HG03066 (cell line): ENCODE results near the gene SLC5A11.
"Not testable (repeated sequence)": the region's sequence is repeated elsewhere in the genome, so short reads cannot be mapped to it uniquely, and the experiment has no call there.

Experiments
- ATAC-seq: cut with Tn5 transposase; IDR thresholded peaks from one replicate; pipeline ENCODE4 v1.9.1; 2021; ENCODE audit warnings: low read depth; ENCODE audit not compliant: unreplicated experiment

The SLC5A11 gene, protein sequence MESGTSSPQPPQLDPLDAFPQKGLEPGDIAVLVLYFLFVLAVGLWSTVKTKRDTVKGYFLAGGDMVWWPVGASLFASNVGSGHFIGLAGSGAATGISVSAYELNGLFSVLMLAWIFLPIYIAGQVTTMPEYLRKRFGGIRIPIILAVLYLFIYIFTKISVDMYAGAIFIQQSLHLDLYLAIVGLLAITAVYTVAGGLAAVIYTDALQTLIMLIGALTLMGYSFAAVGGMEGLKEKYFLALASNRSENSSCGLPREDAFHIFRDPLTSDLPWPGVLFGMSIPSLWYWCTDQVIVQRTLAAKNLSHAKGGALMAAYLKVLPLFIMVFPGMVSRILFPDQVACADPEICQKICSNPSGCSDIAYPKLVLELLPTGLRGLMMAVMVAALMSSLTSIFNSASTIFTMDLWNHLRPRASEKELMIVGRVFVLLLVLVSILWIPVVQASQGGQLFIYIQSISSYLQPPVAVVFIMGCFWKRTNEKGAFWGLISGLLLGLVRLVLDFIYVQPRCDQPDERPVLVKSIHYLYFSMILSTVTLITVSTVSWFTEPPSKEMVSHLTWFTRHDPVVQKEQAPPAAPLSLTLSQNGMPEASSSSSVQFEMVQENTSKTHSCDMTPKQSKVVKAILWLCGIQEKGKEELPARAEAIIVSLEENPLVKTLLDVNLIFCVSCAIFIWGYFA

DNA sequence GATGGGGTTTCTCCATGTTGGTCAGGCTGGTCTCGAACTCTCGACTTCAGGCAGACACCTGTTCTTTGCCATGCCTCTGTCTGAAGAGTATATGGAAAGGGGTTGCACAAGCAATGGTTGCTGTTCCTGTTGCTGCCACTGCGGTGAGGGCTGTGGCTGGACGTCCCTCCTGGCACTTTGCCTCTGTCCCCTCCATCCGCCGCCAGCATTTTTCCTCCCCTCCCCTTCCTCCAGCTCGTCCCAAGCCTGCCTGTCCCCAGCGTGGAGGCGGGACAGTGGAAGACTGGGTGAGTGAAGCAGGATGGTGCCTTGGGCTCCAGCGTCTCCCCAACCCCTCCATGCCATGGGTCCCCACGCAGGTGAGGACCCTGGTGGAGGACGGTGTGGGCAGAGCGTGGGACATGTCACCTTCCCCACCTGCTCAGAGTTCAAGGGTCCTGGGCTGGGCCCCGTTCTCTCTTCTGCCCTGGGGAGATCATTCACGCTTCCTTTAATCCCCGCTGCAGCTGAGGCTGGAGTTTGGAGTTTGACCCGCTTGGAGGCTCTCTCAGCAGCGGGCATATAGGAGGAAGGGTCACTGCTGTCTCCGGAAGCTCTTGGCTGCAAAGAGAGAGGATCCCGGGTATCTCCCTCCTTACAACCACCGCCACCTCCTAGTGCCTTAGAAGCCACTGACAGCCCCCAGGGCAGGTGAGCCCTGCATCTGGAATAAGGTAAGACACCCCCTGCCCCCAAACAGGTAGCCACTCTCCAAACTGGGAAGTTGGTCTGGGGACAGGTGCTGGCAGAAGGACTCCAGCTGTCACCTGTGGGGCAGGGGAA is at the start of gene SLC5A11:
TSS of gene SLC5A11 (plus strand) at position 238 of the 822 bp plus-strand sequence. CDS start 12,681 bp downstream, outside the sequence.
- ATAC-seq, result no peak

DNA sequence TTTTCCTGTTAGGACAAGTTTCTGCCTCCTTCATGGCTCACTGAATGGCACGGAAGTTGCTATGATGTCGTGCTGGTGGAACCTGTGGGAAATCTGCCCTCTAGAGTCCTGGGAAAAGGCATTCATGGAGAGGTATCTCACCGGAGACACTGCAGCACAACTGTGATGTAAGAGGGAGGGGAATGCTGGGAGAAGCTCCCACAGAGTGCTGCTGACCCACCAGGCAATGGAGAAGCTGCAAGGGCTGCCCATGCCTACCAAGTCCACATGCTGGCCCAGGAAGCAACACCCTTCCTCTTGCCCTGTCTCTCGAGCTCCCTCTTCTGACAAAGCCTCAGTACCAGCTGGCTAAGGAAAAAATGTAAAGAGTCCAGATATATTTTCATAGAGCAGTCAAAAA is 45.2 kb upstream of the SLC5A11 start:
- ATAC-seq, result no peak

DNA sequence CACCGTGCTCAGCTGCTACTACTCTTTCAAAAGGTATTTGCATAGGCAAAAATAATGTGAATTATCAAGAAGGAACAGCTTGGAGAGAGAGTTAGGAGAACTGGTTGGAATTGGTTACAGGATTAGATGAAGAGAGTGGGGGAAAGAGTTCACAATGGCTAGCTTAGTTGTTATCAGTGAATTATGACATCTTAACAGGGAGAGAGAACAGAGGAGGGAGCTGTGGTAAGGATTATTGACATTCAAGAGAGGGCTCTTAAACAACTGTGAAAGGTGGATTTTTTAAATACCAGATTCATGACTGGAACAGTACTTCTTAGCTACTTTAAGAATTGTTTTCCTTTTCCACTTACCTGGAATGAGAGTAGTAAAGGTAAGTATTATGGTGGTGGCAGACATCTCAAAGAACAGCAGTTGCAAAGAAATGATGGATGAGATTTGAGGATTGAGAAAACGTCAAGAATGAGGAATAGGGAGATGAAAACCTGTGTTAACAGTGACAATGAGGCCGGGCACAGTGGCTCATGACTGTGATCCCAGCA is 43.9 kb upstream of the SLC5A11 start:
- ATAC-seq, result no peak

DNA sequence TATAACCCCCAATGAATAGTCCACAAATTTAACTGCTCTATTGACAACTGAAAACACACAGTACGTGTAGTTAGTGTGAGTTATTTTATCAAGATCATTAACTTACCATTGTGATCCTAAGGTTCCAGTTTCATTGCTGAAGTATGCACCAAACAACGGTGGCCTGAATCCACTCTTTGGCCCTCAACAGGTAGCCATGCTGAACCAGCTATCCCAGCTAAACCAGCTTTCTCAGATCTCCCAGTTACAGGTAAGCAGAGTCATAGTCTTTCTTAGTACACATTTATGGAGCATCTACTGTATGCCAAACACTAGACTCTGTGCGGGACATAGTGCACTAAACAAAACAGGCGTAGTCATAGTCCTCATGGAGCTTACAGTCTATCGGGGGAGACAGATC is 40.3 kb upstream of the SLC5A11 start:
- ATAC-seq, result no peak

DNA sequence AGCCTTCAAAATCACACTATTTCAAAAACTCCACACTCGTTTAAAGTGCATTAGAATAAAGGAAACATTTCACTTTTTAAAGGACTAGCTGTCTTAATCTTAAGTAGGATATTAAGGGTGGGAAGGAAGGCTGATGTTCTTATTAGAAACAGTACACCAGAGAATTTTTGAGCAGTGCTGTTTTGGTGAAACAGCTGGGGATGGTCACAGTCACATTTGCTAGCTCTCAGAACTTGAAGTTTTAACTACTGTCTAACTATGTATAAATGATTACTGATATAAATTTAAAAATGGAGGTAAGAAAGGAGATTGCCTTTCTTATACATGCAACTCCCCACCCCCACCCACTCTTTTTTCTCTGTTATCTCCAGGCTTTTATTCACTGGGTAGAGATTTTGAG is 38.5 kb upstream of the SLC5A11 start:
- ATAC-seq, result no peak

DNA sequence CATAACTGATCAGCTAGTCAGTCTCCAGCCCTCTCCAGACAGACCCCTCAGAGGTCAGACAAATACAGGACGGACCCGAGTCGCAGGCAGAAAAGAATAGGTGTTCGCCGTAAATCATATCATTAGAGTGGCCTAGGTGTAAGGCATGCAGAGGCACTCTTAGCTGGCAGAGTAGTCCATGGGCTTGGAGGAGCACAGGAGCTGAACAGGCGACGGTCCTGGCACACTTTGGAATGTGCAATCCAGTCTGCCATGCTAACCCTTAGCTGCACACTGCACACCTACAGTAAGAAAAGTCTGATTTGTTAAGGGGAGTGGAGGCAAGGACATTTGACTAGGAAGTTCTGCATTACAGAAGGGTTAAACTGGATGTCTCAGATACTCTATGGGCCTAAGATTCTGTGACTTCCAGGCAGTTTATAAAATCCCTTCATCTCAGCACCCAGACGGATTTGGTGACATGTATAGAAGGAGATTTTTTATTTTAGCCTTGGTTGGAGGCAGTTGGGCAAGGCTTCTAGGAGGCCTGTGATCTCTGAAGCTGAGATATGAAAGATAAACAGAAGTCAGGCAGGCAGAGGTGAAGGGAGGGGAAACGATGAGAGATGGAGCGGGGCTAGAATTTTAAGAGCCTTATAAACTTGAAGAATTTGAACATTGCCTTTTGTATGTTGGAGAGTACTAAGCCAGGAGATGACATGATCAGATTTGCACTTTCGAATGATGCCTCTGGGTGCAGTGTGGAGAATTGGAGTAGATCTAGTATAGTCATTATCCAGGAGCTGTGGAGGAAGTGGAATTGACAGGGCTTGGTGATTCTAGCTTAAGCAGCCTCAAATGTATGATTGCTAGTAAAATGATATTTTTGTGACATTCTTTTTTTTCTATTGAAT is 34.6 kb upstream of the SLC5A11 start:
- no peak for ATAC-seq

DNA sequence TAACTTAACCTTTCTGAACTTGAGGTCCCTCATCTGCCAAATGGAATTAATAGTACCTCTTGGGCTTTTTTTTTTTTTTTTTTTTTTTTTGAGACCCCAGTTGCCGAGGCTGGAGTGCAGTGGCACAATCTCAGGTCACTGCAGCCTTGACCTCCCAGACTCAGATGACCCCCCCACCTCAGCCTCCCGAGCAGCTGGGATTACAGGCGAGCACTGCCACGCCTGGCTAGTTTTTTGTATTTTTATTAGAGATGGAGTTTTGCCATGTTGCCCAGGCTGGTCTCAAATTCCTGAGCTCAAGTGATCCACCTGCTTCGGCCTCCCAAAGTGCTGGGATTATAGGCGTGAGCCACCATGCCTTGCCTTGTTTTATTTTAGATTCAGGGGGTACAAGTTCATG is 33.0 kb upstream of the SLC5A11 start:
- ATAC-seq, result not testable (repeated sequence)

DNA sequence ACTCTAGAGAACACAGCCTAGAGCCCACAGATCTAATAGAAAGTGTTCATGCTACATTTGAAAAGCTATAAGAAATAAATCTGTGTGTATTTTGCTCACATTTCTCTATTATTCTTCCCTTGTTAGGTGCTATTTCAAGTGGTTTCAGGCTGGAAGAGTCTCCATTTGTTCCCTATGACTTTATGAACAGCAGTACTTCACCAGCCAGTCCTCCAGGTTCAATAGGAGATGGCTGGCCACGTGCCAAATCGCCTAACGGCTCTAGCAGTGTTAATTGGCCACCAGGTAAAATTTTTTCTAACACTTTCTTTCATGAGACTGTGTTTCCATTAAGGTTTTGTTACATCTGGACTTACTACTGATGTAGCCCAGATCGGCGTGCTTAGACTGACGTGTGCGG is 30.7 kb upstream of the SLC5A11 start:
- ATAC-seq, result no peak

DNA sequence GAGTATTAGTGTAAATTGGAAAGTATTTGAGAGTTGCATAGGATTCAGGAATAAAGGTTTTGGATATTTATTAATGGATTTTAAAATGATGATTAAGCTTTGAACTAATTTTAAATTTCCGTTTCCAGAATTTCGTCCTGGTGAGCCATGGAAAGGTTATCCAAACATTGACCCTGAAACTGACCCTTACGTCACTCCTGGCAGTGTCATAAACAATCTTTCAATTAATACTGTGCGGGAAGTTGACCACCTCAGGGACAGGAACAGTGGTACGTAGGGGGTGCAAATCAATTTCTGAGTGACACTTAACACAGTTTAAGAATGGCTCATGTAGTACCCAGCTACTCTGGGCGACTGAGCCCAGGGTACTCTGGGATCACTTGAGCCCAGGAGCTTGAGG is 29.1 kb upstream of the SLC5A11 start:
- no peak for ATAC-seq

DNA sequence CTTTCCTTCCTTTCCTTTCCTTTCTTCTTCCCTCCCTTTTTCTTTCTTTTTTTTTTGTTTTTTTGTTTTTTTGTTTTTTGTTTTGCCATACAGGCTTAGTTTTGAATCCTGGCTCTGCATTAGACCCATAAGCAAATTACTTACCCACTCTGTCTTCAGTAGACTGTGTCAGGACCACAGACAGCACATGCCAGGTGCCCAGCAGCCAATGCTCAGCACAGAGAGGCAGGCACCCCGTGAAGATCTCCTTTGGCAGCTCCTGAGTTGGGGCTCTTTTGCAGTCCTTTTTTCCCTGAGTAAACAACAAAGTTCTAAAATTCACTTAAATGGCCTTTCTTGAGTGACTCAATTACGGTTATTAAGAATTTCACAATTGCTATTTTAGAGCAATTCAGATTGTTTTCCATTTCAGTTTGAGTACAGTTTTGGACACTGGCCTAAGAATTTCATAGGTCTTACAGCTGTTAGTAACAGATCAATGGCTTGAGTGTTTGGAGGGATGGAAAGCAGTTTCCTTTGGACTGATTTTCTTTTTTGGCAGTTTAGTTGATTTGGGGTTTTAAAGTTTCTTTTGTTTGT is 26.2 kb upstream of the SLC5A11 start:
- no peak for ATAC-seq

DNA sequence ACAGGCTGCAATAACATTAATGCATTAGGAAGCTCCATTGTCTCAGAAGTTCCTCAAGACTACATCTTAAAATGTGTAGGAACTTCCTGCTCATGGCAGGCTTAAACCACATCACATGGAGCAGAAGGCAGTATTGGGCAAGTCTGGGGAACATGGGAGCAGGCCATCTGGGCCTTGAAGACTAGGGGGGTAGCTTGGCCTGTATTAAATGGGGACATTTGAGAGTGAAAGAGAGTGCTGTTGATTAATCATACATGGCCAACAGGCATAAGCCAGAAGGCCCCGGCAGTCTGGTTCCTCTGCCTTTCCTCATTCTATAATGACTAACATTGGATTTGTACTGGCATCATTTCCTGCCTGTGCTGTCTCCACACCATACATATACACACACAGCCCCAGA is 25.2 kb upstream of the SLC5A11 start:
- ATAC-seq, result no peak

DNA sequence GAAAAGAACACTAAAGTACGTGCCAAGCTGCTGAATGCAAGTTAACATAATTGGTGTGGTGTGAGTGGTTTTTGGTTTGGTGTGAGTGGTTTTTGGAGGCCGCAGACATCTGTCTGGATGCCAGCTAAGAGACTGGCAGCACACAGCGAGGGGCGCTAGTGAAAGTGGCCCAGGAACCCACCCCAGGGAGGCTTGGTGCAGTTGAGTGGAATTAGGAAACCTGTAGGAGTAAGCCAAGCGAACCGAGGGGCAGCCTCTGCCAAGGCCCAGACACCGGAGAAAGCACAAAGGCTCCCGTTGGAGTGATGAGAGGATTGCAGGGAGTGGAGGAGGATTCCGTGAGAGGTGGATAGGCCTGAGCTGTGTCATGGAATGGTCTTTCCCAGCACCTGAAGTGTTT is 24.6 kb upstream of the SLC5A11 start:
- ATAC-seq, result no peak

DNA sequence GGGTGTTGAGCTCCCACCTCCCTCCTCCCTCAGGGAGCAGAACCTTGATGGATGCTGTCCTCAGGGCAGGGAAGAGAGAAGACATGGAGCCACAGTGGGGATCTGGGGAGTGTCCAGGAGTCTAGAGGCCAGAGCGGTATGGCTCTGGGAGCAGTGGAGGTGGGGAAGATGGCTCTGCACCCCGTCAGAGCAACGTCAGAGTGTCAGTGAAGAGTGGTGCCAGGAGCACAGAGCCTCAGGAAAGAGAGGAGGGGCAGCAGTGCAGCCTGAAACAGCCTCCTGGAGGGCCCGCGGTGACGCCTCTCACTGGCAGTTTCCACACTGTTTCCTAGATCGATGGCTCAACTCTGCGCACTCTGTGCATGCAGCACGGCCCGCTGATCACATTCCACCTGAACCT is 23.2 kb upstream of the SLC5A11 start:
- no peak for ATAC-seq

DNA sequence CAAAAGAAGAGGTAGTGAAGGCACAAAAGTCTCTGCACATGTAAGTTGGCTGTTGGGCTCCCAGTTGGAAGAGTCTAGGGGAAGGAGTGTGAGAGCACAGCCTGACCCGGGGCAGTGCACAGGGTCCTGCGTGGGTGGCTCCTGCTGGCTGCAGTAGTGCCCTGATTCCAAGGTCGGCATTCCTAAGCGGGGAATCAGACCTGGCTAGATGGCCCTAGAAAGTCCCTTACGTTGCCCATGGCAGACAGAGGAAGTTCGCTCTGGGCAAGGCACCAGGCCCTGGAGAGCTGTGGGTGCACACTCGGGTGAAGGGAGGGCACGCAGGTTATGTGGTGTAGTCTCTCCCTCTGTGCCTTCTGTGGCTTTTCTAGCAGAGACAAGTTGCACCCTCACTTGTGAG is 22.8 kb upstream of the SLC5A11 start:
- ATAC-seq, result no peak

DNA sequence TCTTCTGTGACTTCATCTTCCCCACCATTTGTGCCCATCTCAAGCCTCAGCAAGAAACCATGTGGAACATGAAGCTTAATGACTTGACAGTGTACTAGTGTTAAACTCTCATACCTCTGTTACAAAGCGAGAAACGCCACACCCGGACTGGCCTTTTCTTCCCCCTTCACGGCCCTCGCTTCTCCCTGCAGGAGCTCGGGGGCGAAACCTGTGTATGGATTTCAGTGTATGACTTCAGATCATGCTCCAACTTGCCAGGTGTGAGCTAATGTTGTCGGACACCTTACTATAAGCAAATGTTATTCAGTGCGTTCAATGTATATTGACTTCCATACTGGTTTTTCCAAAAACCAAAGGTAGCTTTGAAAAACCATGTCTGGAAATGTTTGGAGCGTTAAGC is 20.1 kb upstream of the SLC5A11 start:
- ATAC-seq, result no peak

DNA sequence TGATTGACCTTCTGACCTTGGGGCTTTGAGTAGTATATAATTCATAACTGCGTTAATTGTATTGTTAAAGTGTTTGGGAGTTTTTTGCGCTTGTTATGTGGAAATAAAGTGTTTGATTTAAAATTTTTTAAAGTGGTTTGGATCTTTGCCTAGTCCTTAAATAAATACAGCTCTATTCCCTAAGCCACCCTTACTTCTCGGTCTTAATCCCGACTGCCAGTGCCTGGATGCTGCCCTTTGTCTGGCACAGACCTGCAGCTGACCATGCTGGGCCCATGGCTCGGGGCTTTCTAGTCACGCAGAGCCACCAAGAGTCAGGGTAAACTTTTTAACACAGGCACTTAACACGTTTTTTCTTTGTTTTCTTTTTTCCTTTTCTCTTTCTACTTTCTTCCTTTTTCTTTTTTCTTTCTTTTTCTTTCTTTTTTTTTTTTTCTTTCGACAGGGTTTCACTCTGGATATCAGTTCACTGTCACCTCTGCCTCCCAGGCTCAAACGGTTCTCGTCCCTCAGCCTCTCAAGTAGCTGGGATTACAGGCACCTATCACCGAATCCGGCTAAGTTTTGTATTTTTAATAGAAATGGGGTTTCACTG is 19.6 kb upstream of the SLC5A11 start:
- no peak for ATAC-seq

DNA sequence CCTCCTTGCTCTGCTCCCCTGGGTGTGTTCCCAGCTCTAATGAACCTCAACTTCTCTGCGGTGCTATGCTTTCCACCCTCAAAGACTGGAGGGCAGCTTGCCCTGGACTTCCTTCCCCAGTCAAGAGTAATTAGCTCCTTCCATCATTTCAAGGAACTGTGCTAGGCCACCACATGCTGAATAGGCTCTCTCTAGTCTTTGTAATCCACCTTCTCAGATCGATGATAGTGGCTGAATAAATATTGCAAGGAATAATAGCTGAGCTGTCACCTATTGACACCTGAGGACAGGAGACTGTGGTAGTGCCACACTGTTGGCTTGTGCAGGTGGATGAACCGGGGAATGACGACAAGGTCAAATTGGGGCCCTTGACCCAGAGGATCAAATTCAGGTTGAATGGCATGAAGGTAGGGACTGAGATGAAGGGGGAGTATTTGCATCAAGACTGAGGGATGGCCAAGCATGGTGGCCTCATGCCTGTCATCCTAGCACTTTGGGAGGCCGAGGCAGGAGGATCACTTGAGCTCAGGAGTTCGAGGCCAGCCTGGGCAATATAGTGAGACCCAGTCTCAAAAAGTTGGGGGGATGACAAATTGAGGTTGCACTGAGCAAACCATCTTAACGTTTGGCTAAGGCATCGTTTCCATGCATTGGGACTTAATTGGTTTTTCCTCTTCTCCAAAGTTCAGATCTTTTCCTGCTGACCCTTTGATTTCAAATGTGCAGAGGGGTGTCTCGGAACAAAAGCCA is 18.8 kb upstream of the SLC5A11 start:
- ATAC-seq, result no peak

DNA sequence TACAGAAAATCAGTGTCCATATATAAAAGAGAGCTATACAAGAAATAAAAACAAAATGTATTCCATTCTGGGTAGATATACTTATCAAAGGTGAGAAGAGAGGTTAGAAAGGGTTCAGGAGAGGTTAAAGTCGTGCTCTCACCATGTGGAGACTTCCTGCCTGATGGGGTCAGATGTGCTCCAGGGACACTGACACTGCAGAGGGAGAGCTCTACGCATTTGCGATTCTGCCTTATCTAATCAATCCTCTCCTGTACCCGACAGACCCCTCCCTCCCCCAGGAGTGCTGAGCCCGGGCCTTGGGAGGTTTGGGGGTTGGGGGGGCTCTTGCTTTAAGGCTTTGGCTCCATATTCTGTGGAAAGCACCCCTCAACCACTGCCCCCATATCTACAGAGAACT is 16.6 kb upstream of the SLC5A11 start:
- no peak for ATAC-seq

DNA sequence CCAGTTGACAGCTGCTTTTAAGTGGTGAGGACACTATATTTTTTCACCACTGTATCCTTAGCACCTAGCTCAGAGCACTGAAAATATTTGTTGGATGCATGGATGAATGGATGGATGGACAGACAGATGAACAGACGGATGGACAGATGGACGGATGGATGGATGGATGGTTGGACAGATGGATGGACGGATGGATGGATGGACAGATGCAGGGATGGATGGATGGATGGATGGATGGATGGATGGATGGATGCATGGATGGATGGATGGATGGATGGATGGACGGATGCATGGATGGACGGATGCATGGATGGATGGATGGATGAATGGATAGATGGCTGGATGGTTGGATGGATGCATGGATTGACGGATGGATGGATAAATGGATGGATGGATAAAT is 12.4 kb upstream of the SLC5A11 start:
- no peak for ATAC-seq
